Body of pancreas (tissue), 4 donors: ENCODE results near the gene NOTCH2.

Experiments
- POLR2A ChIP-seq, 3 donors: fragments of 450-650 bp; IDR thresholded peaks; one replicate each; pipeline ENCODE4 v1.6.1; 2016; ENCODE audit warnings: antibody characterized with exemption in 3 of 3, mild to moderate bottlenecking in 2 of 3
- TF ChIP-seq, protein P1 (sequence below), 7 experiments: fragments of 450-650 bp in 4 of 7; fragments of 200-600 bp in 3 of 7; sonication (generic) in 3 of 7; IDR thresholded peaks; one replicate each; pipeline ENCODE4 v1.5.1; 2016 to 2019; ENCODE audit warnings: antibody characterized with exemption in 7 of 7

GRCh38 chr1:119966020-119966419, 103.4 kb downstream of the NOTCH2 start:
- TF ChIP-seq, protein P1, sequence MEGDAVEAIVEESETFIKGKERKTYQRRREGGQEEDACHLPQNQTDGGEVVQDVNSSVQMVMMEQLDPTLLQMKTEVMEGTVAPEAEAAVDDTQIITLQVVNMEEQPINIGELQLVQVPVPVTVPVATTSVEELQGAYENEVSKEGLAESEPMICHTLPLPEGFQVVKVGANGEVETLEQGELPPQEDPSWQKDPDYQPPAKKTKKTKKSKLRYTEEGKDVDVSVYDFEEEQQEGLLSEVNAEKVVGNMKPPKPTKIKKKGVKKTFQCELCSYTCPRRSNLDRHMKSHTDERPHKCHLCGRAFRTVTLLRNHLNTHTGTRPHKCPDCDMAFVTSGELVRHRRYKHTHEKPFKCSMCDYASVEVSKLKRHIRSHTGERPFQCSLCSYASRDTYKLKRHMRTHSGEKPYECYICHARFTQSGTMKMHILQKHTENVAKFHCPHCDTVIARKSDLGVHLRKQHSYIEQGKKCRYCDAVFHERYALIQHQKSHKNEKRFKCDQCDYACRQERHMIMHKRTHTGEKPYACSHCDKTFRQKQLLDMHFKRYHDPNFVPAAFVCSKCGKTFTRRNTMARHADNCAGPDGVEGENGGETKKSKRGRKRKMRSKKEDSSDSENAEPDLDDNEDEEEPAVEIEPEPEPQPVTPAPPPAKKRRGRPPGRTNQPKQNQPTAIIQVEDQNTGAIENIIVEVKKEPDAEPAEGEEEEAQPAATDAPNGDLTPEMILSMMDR (IDR thresholded peaks at IDR 0.05), result no peak
- no peak for TF ChIP-seq POLR2A (IDR thresholded peaks at IDR 0.05)
